K562 (cell line): ENCODE results near the gene GRAMD1B.

ENCODE experiments used
- BCLAF1 ChIP-seq, 2 experiments: fragments of 450-650 bp in 1 of 2; IDR thresholded peaks; 2 replicates each; pipeline ENCODE4 v1.6.1; 2011 to 2017; ENCODE audit warnings: low read depth in 2 of 2, antibody characterized with exemption in 1 of 2, borderline replicate concordance in 1 of 2, low read length in 1 of 2, mild to moderate bottlenecking in 1 of 2, mixed read lengths in 1 of 2; ENCODE audit not compliant: control insufficient read depth in 1 of 2
- NRF1 ChIP-seq, 2 experiments: fragments of 450-650 bp; IDR thresholded peaks in 1 of 2; conservative IDR thresholded peaks in 1 of 2; 2 replicates each; pipeline ENCODE4 v1.6.1; 2014; ENCODE audit warnings: mild to moderate bottlenecking in 2 of 2
- ZC3H4 ChIP-seq: sonication (generic); formaldehyde crosslinking; IDR thresholded peaks from 2 replicates; pipeline ENCODE4 v1.9.0; 2021; ENCODE audit warnings: missing genetic modification reagents, borderline replicate concordance

GRCh38 chr11:123425367-123425766 is 4.7 kb upstream of the GRAMD1B start:
- TF ChIP-seq NRF1 (conservative IDR thresholded peaks at IDR 0.05 in 1 of 2, IDR thresholded peaks at IDR 0.05 in 1 of 2) (no peak), ZC3H4 (CRISPR knock-in tag) (no peak), BCLAF1 (IDR thresholded peaks at IDR 0.05; ENCODE audit: borderline replicate concordance in 1 of 2, control insufficient read depth in 1 of 2, low read depth in 2 of 2, low read length in 1 of 2) (no peak)
